H1 (cell line): ENCODE measurements around the gene TRPM1. TPM values are rescaled to one million over a fixed set of nuclear protein-coding genes. Genes with fewer than 3 reads are reported as not detected.

ENCODE experiments used
- CTCF ChIA-PET: fragments of 300-600 bp; sonication (Branson Sonifier 250); formaldehyde crosslinking; loops from one replicate; lab custom pipeline; 2021; ENCODE audit not compliant: partially characterized antibody; lab: Charles Lee
- POLR2A ChIA-PET: fragments of 300-600 bp; sonication (Branson Sonifier 250); formaldehyde crosslinking; loops from one replicate; lab custom pipeline; 2021; ENCODE audit warnings: inconsistent platforms; ENCODE audit not compliant: partially characterized antibody; lab: Charles Lee
- DNase-seq, 2 experiments: peaks; one replicate each; pipeline versions ENCODE4 v3.0.0 to v3.0.0-alpha.2; 2010 to 2022; ENCODE audit warnings: low spot score in 2 of 2, low read depth in 1 of 2, mixed read lengths in 1 of 2
- FAIRE-seq: peaks from 2 replicates; lab custom pipeline; 2011; peaks lifted over from hg19 to GRCh38; lab: Jason Lieb, UNC
- H2AFZ ChIP-seq: 2 replicates; pipeline ENCODE4 v1.8.1; 2012; ENCODE audit warnings: low read length, inconsistent platforms
- H2AK5ac ChIP-seq: 2 replicates; pipeline ENCODE4 v1.6.1; 2013; ENCODE audit warnings: low read depth, low read length
- H2BK120ac ChIP-seq: replicated peaks from 2 replicates; pipeline ENCODE3; 2013; ENCODE audit warnings: low read depth, low read length, inconsistent platforms
- H2BK12ac ChIP-seq: 2 replicates; pipeline ENCODE4 v1.6.1; 2013; ENCODE audit warnings: low read depth, low read length
- H2BK15ac ChIP-seq: 2 replicates; pipeline ENCODE4 v1.6.1; 2013; ENCODE audit warnings: low read length
- H2BK20ac ChIP-seq: 2 replicates; pipeline ENCODE4 v1.6.1; 2013; ENCODE audit warnings: low read length
- H2BK5ac ChIP-seq: 2 replicates; pipeline ENCODE4 v1.6.1; 2013; ENCODE audit warnings: low read depth, low read length
- H3K14ac ChIP-seq: 2 replicates; pipeline ENCODE4 v1.6.1; 2013; ENCODE audit warnings: inconsistent platforms; ENCODE audit not compliant: insufficient read length
- H3K18ac ChIP-seq: 2 replicates; pipeline ENCODE4 v1.6.1; 2013; ENCODE audit warnings: low read length; ENCODE audit errors: extremely low read depth
- H3K23ac ChIP-seq: 2 replicates; pipeline ENCODE4 v1.6.1; 2013; ENCODE audit warnings: inconsistent platforms; ENCODE audit not compliant: insufficient read length
- H3K23me2 ChIP-seq: 2 replicates; pipeline ENCODE4 v1.6.1; 2013; ENCODE audit warnings: low read depth, low read length
- H3K27ac ChIP-seq: 2 replicates; pipeline ENCODE4 v1.6.1; 2011; ENCODE audit warnings: low read depth, low read length, inconsistent platforms
- H3K27me3 ChIP-seq, 4 experiments: replicated peaks in 1 of 4; 1 replicate in 1 of 4; 2 replicates in 3 of 4; pipeline versions ENCODE4 v1.6.1 to v1.8.1; 2011 to 2013; ENCODE audit warnings: low read length in 3 of 4, mild to moderate bottlenecking in 3 of 4, inconsistent platforms in 2 of 4, mixed read lengths in 2 of 4, moderate library complexity in 1 of 4; ENCODE audit not compliant: control insufficient read depth in 3 of 4, insufficient read depth in 3 of 4; ENCODE audit errors: extremely low read depth in 1 of 4
- H3K36me3 ChIP-seq, 4 experiments: 2 replicates each; pipeline versions ENCODE4 v1.6.1 to v1.8.1; 2011 to 2013; ENCODE audit warnings: mild to moderate bottlenecking in 4 of 4, low read length in 3 of 4, moderate library complexity in 2 of 4, control low read depth in 1 of 4, inconsistent platforms in 1 of 4; ENCODE audit not compliant: insufficient read depth in 4 of 4, control insufficient read depth in 2 of 4
- H3K4ac ChIP-seq: replicated peaks from 2 replicates; pipeline ENCODE3; 2013; ENCODE audit warnings: low read length, low read depth, mixed read lengths, inconsistent platforms; ENCODE audit not compliant: insufficient read length
- H3K4me1 ChIP-seq, 4 experiments: replicated peaks in 1 of 4; 1 replicate in 1 of 4; 2 replicates in 3 of 4; pipeline versions ENCODE4 v1.6.1 to v1.8.1; 2011 to 2013; ENCODE audit warnings: low read length in 3 of 4, inconsistent platforms in 2 of 4, mixed read lengths in 1 of 4; ENCODE audit not compliant: insufficient read depth in 4 of 4, control insufficient read depth in 3 of 4
- H3K4me2 ChIP-seq, 2 experiments: 2 replicates each; pipeline versions ENCODE4 v1.6.1 to v1.8.1; 2011 to 2013; ENCODE audit warnings: low read depth in 2 of 2, low read length in 2 of 2, control low read depth in 1 of 2, inconsistent platforms in 1 of 2, mild to moderate bottlenecking in 1 of 2; ENCODE audit not compliant: insufficient read depth in 1 of 2
- H3K4me3 ChIP-seq, 4 experiments: fragments of 200-600, 300-600 bp in 1 of 4; sonication (generic), shearing (Covaris generic), sonication (Bioruptor Twin) in 1 of 4; 2 replicates each; pipeline versions ENCODE4 v1.5.1 to v1.8.1; 2011 to 2016; ENCODE audit warnings: low read length in 4 of 4, low read depth in 3 of 4, control low read depth in 2 of 4, inconsistent platforms in 2 of 4, mild to moderate bottlenecking in 2 of 4, mixed read lengths in 1 of 4, moderate library complexity in 1 of 4; ENCODE audit not compliant: insufficient read depth in 2 of 4; ENCODE audit errors: extremely low read depth in 1 of 4
- H3K56ac ChIP-seq: replicated peaks from 2 replicates; pipeline ENCODE3; 2013; ENCODE audit warnings: low read depth, mild to moderate bottlenecking, mixed read lengths, low read length, inconsistent platforms; ENCODE audit not compliant: insufficient read length
- H3K79me1 ChIP-seq: 2 replicates; pipeline ENCODE4 v1.6.1; 2013; ENCODE audit warnings: low read depth, low read length, control low read depth
- H3K79me2 ChIP-seq, 2 experiments: 2 replicates each; pipeline versions ENCODE4 v1.6.1 to v1.8.1; 2012 to 2013; ENCODE audit warnings: low read length in 2 of 2, mild to moderate bottlenecking in 2 of 2, inconsistent platforms in 1 of 2; ENCODE audit not compliant: insufficient read depth in 2 of 2, control insufficient read depth in 1 of 2
- H3K9ac ChIP-seq, 4 experiments: replicated peaks in 1 of 4; 1 replicate in 1 of 4; 2 replicates in 3 of 4; pipeline versions ENCODE4 v1.6.1 to v1.8.1; 2011 to 2013; ENCODE audit warnings: low read depth in 3 of 4, low read length in 3 of 4, control low read depth in 2 of 4, mild to moderate bottlenecking in 2 of 4, moderate library complexity in 2 of 4, inconsistent platforms in 1 of 4; ENCODE audit errors: extremely low read depth in 1 of 4
- H3K9me3 ChIP-seq, 2 experiments: 2 replicates each; pipeline versions ENCODE4 v1.6.1 to v1.8.1; 2012 to 2013; ENCODE audit warnings: mild to moderate bottlenecking in 2 of 2, moderate library complexity in 2 of 2, control low read depth in 1 of 2, inconsistent platforms in 1 of 2, low read depth in 1 of 2, low read length in 1 of 2, mixed read lengths in 1 of 2; ENCODE audit not compliant: insufficient read depth in 2 of 2
- H4K20me1 ChIP-seq, 2 experiments: replicated peaks in 1 of 2; 2 replicates each; pipeline versions ENCODE3 to v1.8.1; 2011 to 2013; ENCODE audit warnings: inconsistent platforms in 2 of 2, low read length in 2 of 2, mild to moderate bottlenecking in 1 of 2; ENCODE audit not compliant: insufficient read depth in 2 of 2, control insufficient read depth in 1 of 2
- H4K5ac ChIP-seq: 2 replicates; pipeline ENCODE4 v1.6.1; 2013; ENCODE audit warnings: low read length, low read depth, mixed read lengths, inconsistent platforms; ENCODE audit not compliant: insufficient read length
- H4K8ac ChIP-seq: 2 replicates; pipeline ENCODE4 v1.8.0; 2013; ENCODE audit warnings: mild to moderate bottlenecking, moderate library complexity, low read length, inconsistent platforms; ENCODE audit not compliant: insufficient read depth; ENCODE audit errors: extremely low read depth
- H4K91ac ChIP-seq: replicated peaks from 2 replicates; pipeline ENCODE3; 2013; ENCODE audit warnings: low read length, mixed read lengths, inconsistent platforms; ENCODE audit not compliant: insufficient read length
- EP300 ChIP-seq, 2 experiments: IDR thresholded peaks; 1 replicate in 1 of 2; 2 replicates in 1 of 2; pipeline ENCODE4 v1.6.1; 2011 to 2012; ENCODE audit warnings: low read depth in 2 of 2, low read length in 2 of 2, mild to moderate bottlenecking in 2 of 2, borderline replicate concordance in 1 of 2, inconsistent platforms in 1 of 2, moderate library complexity in 1 of 2
- FOSL1 ChIP-seq: IDR thresholded peaks from 2 replicates; pipeline ENCODE4 v1.6.1; 2011; ENCODE audit warnings: mild to moderate bottlenecking, low read depth, low read length, moderate library complexity; ENCODE audit not compliant: insufficient read depth
- GABPA ChIP-seq: IDR thresholded peaks from 2 replicates; pipeline ENCODE4 v1.6.1; 2011; ENCODE audit warnings: mild to moderate bottlenecking, low read length, moderate library complexity, borderline replicate concordance; ENCODE audit not compliant: insufficient read depth
- GTF2F1 ChIP-seq: IDR thresholded peaks from 2 replicates; pipeline ENCODE4 v1.6.1; 2012; ENCODE audit warnings: low read depth, low read length, improper control_type of control experiment, borderline replicate concordance
- HDAC6 ChIP-seq: IDR thresholded peaks from one replicate; pipeline ENCODE4 v1.7.1; 2012; ENCODE audit warnings: low read depth, mild to moderate bottlenecking, inconsistent platforms, low read length, moderate library complexity
- NANOG ChIP-seq: IDR thresholded peaks from 2 replicates; pipeline ENCODE4 v1.6.1; 2011; ENCODE audit warnings: low read length, low read depth, mild to moderate bottlenecking, inconsistent platforms; ENCODE audit not compliant: insufficient read depth, poor library complexity, severe bottlenecking
- TAF7 ChIP-seq: optimal IDR thresholded peaks from 2 replicates; pipeline ENCODE3; 2011; ENCODE audit warnings: low read depth, mild to moderate bottlenecking, inconsistent platforms, low read length, moderate library complexity, borderline replicate concordance
- WGBS, 2 experiments: shearing (Covaris generic) in 1 of 2; methylation state at CpG; one replicate each; pipeline versions ENCODE4 v1.1.6 to v1.1.7; 2013 to 2015; ENCODE audit warnings: low lambda C conversion rate in 2 of 2, mixed read lengths in 2 of 2, inconsistent platforms in 1 of 2, low coverage in 1 of 2, missing lambda C conversion rate in 1 of 2; ENCODE audit not compliant: insufficient replicate concordance in 2 of 2, insufficient coverage in 1 of 2, insufficient read length in 1 of 2; ENCODE audit errors: extremely low coverage in 1 of 2, missing lambda C conversion rate in 1 of 2; 5-methylcytosine and 5-hydroxymethylcytosine counted together
- polyA plus RNA-seq, 7 experiments: library from polyadenylated mRNA; depleted of rRNA in 3 of 7; stranded (reverse) in 5 of 7; unstranded in 2 of 7; fragments of >200 nt in 5 of 7; fragments of 200-250 nt in 2 of 7; gene quantifications; 1 replicate in 5 of 7; 2 replicates in 1 of 7; 4 replicates in 1 of 7; pipeline versions ENCODE4 v1.2.1 to v1.2.3, GENCODE V29; 2011 to 2013; ENCODE audit warnings: missing spikeins in 2 of 7, mixed read lengths in 2 of 7
- total RNA-seq: library from RNA; stranded (reverse); fragmentation: NEBNext Ultra II Directional; extraction: Animal tissue kit (Norgen Biotek cat#: 25700); gene quantifications from 2 replicates; pipeline ENCODE4 v1.2.1, GENCODE V29; 2021
- TF ChIP-seq, protein P1 (sequence below), 3 experiments: IDR thresholded peaks; 1 replicate in 2 of 3; 2 replicates in 1 of 3; pipeline versions ENCODE4 v1.5.1 to v1.6.1; 2011; ENCODE audit warnings: low read length in 3 of 3, mild to moderate bottlenecking in 3 of 3, inconsistent platforms in 2 of 3, low read depth in 1 of 3, moderate library complexity in 1 of 3; ENCODE audit not compliant: insufficient read depth in 1 of 3; ENCODE audit errors: control extremely low read depth in 1 of 3

Gene TRPM1
- total and polyA plus RNA-seq, 2 of the 8 experiments (the other 6 are each of a cell fraction or from before 2014, with no cell fraction given): 0.05 TPM; not detected in 1

GRCh38 chr15:31077941-31078340, 23.6 kb downstream of the TRPM1 start:
- Histone ChIP-seq H3K4me2 (peak overlapping the region in 1 of 2 experiments; percentile 38; a peak in 1 of 4 replicates), H2BK120ac (peak overlapping the region; percentile 88), H3K79me1 (no peaks in the 10 kb centered on the region), H4K91ac (peak overlapping the region; percentile 99), H3K56ac (no peak overlapping the region), H3K79me2 (no peaks in the 10 kb centered on the region), H3K36me3 (no peaks in the 10 kb centered on the region), H3K4ac (peak overlapping the region; percentile 94), H2AFZ (0 out of 2 replicates have a peak overlapping the region, but pooled peaks have one; percentile 42), H3K23me2 (peaks cover 3% of the 10 kb centered on the region), H4K20me1 (peaks cover 0 to 2% of the 10 kb centered on the region in 2 experiments), H3K9ac (peak overlapping the region in 1 of 4 experiments; percentile 28; a peak in 1 of 7 replicates), H4K5ac (no peak overlapping the region), H3K14ac (no peak overlapping the region), H3K18ac (peak overlapping the region; percentile 76; the same call in 1 of the 2 replicates), H4K8ac (no peak overlapping the region), H3K27me3 (peaks cover 0 to 2% (median 1%) of the 10 kb centered on the region in 4 experiments; a peak in 3 of 7 replicates), H3K4me1 (peaks cover 10 to 39% (median 22%) of the 10 kb centered on the region in 4 experiments), H2BK20ac (peak overlapping the region; percentile 27), H3K27ac (no peak overlapping the region), H3K23ac (no peak overlapping the region), H3K9me3 (no peaks in the 10 kb centered on the region), H2AK5ac (peak overlapping the region; percentile 100), H2BK12ac (peak overlapping the region; percentile 100), H2BK5ac (peak overlapping the region; percentile 76; the same call in 1 of the 2 replicates), H2BK15ac (peak overlapping the region; percentile 88; the same call in 1 of the 2 replicates), H3K4me3 (no peak overlapping the region)
- ChIA-PET CTCF (interaction anchor here (0.6 kb wide), 1 partner anchor 69 kb away, joined by 3 read pairs; no protein-coding TSS in a partner anchor), POLR2A (no interaction called here)
- WGBS, 2 experiments: 80% methylated on average over 7 of the region's 7 CpGs; no CpG with 5 or more reads in 1 of the 2 experiments
- FAIRE-seq (no peak), DNase-seq (no peak)
- TF ChIP-seq NANOG (no peak), GABPA (no peak), FOSL1 (no peak), HDAC6 (no peak), TAF7 (no peak), GTF2F1 (no peak), EP300 (IDR thresholded peaks at IDR 0.05; ENCODE audit: borderline replicate concordance in 1 of 2, low read depth in 2 of 2, low read length in 2 of 2) (no peak)
- TF ChIP-seq, protein P1, sequence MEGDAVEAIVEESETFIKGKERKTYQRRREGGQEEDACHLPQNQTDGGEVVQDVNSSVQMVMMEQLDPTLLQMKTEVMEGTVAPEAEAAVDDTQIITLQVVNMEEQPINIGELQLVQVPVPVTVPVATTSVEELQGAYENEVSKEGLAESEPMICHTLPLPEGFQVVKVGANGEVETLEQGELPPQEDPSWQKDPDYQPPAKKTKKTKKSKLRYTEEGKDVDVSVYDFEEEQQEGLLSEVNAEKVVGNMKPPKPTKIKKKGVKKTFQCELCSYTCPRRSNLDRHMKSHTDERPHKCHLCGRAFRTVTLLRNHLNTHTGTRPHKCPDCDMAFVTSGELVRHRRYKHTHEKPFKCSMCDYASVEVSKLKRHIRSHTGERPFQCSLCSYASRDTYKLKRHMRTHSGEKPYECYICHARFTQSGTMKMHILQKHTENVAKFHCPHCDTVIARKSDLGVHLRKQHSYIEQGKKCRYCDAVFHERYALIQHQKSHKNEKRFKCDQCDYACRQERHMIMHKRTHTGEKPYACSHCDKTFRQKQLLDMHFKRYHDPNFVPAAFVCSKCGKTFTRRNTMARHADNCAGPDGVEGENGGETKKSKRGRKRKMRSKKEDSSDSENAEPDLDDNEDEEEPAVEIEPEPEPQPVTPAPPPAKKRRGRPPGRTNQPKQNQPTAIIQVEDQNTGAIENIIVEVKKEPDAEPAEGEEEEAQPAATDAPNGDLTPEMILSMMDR (IDR thresholded peaks at IDR 0.05; ENCODE audit: control extremely low read depth in 1 of 3, insufficient read depth in 1 of 3, low read depth in 1 of 3, low read length in 3 of 3): no peak
